ENCODE data around the gene GLT1D1.

- TF ChIP-seq CTCF (IDR thresholded peaks at IDR 0.05 in 8 of 11, conservative IDR thresholded peaks at IDR 0.05 in 3 of 11) (no peak), POLR2A (IDR thresholded peaks at IDR 0.05) (no peak), POLR2AphosphoS5 (IDR thresholded peaks at IDR 0.05) (no peak)
Measured at GRCh38 chr12:128991716-128992115, 138.4 kb downstream of the GLT1D1 start.

Data from spleen (tissue), 7 donors.